KMS-11 (cell line): ENCODE data around the gene BCL2L12.

Experiments used
- H2AFZ ChIP-seq: fragments of 200-600 bp; sonication (generic); 2 replicates; pipeline ENCODE4 v1.6.1; 2016; ENCODE audit warnings: antibody characterized with exemption, mixed run types, low read depth
- H3K27ac ChIP-seq: fragments of 200-600 bp; sonication (generic); 2 replicates; pipeline ENCODE4 v1.6.1; 2016; ENCODE audit warnings: mild to moderate bottlenecking, mixed run types
- H3K27me3 ChIP-seq: fragments of 200-600 bp; sonication (generic); 2 replicates; pipeline ENCODE4 v1.6.1; 2017; ENCODE audit warnings: mild to moderate bottlenecking, low read depth, mixed run types, moderate library complexity; ENCODE audit not compliant: insufficient read depth
- H3K36me3 ChIP-seq: fragments of 200-600 bp; sonication (generic); 2 replicates; pipeline ENCODE4 v1.6.1; 2017; ENCODE audit warnings: mild to moderate bottlenecking, mixed run types; ENCODE audit not compliant: insufficient read depth
- H3K4me1 ChIP-seq: fragments of 200-600 bp; sonication (generic); 2 replicates; pipeline ENCODE4 v1.6.1; 2016; ENCODE audit warnings: mild to moderate bottlenecking, low read depth, mixed run types; ENCODE audit not compliant: poor library complexity, severe bottlenecking
- H3K4me2 ChIP-seq: fragments of 200-600 bp; sonication (generic); 2 replicates; pipeline ENCODE4 v1.7.0; 2016; ENCODE audit warnings: mild to moderate bottlenecking, mixed run types
- H3K4me3 ChIP-seq: fragments of 200-600 bp; sonication (generic); IDR thresholded peaks from 2 replicates; pipeline ENCODE4 v1.6.1; 2017; ENCODE audit warnings: low read depth, low read length, mixed read lengths; ENCODE audit not compliant: insufficient read depth
- H3K79me2 ChIP-seq: fragments of 200-600 bp; sonication (generic); 2 replicates; pipeline ENCODE4 v1.6.1; 2016; ENCODE audit warnings: low read depth, mixed run types; ENCODE audit not compliant: insufficient read depth
- H3K9ac ChIP-seq: fragments of 200-600 bp; sonication (generic); 2 replicates; pipeline ENCODE4 v1.6.1; 2016; ENCODE audit warnings: mild to moderate bottlenecking, mixed run types
- H4K20me1 ChIP-seq: fragments of 200-600 bp; sonication (generic); 2 replicates; pipeline ENCODE4 v1.6.1; 2016; ENCODE audit warnings: mild to moderate bottlenecking, mixed run types; ENCODE audit not compliant: insufficient read depth
- CTCF ChIP-seq: fragments of 200-600 bp; sonication (generic); conservative IDR thresholded peaks from 2 replicates; pipeline ENCODE4 v1.6.1; 2017; ENCODE audit warnings: low read depth, mild to moderate bottlenecking, antibody characterized with exemption, low read length, moderate library complexity, mixed read lengths

The BCL2L12 gene

GRCh38 chr19:49624967-49625910, 40.5 kb upstream of the BCL2L12 start:
- no peaks in the 10 kb centered on the region for H3K36me3 ChIP-seq
- no peak overlapping the region for H2AFZ ChIP-seq
- H4K20me1 ChIP-seq = no peaks in the 10 kb centered on the region
- H3K4me3 ChIP-seq = no peak overlapping the region
- H3K9ac ChIP-seq = no peak overlapping the region
- H3K27ac ChIP-seq = no peak overlapping the region
- no peaks in the 10 kb centered on the region for H3K27me3 ChIP-seq
- H3K4me1 ChIP-seq = no peaks in the 10 kb centered on the region
- H3K79me2 ChIP-seq = no peaks in the 10 kb centered on the region
- no peak overlapping the region for H3K4me2 ChIP-seq
- TF ChIP-seq CTCF = no peak

- H3K4me2 ChIP-seq = no peak overlapping the region
- H3K4me3 ChIP-seq = no peak overlapping the region
- H3K27ac ChIP-seq = no peak overlapping the region
- no peaks in the 10 kb centered on the region for H3K4me1 ChIP-seq
- H3K79me2 ChIP-seq = no peaks in the 10 kb centered on the region
- no peak overlapping the region for H3K9ac ChIP-seq
- H2AFZ ChIP-seq = no peak overlapping the region
- H3K27me3 ChIP-seq = no peaks in the 10 kb centered on the region
- no peaks in the 10 kb centered on the region for H3K36me3 ChIP-seq
- H4K20me1 ChIP-seq = no peaks in the 10 kb centered on the region
- no peak for TF ChIP-seq CTCF
Observed at GRCh38 chr19:49626226-49626625, 39.5 kb upstream of the BCL2L12 start.

GRCh38 chr19:49629659-49630058, 36.1 kb upstream of the BCL2L12 start:
- H3K79me2 ChIP-seq = no peaks in the 10 kb centered on the region
- no peak for TF ChIP-seq CTCF
- H3K4me3 ChIP-seq = no peak overlapping the region
- H3K4me2 ChIP-seq = no peak overlapping the region
- no peaks in the 10 kb centered on the region for H3K36me3 ChIP-seq
- H4K20me1 ChIP-seq = no peaks in the 10 kb centered on the region
- no peaks in the 10 kb centered on the region for H3K27me3 ChIP-seq
- no peaks in the 10 kb centered on the region for H3K4me1 ChIP-seq
- H3K9ac ChIP-seq = no peak overlapping the region
- H2AFZ ChIP-seq = no peak overlapping the region
- no peak overlapping the region for H3K27ac ChIP-seq

GRCh38 chr19:49631014-49631588, 34.6 kb upstream of the BCL2L12 start:
- H4K20me1 ChIP-seq = no peaks in the 10 kb centered on the region
- no peaks in the 10 kb centered on the region for H3K4me1 ChIP-seq
- H3K4me2 ChIP-seq = no peak overlapping the region
- H3K9ac ChIP-seq = no peak overlapping the region
- no peaks in the 10 kb centered on the region for H3K36me3 ChIP-seq
- H2AFZ ChIP-seq = no peak overlapping the region
- H3K79me2 ChIP-seq = no peaks in the 10 kb centered on the region
- no peak for TF ChIP-seq CTCF
- H3K27me3 ChIP-seq = no peaks in the 10 kb centered on the region
- no peak overlapping the region for H3K27ac ChIP-seq
- no peak overlapping the region for H3K4me3 ChIP-seq
